ENCODE measurements around the gene KMT5B.

Gene KMT5B

GRCh38 chr11:68141246-68142027 lies 71.7 kb downstream of the KMT5B start:
- Histone ChIP-seq H3K4me3 (ENCODE audit: low read depth, low read length) (no peak overlapping the region), H3K27me3 (no peaks in the 10 kb centered on the region), H3K9me3 (no peaks in the 10 kb centered on the region), H3K4me1 (peaks cover 6% of the 10 kb centered on the region; the same call in 1 of the 2 replicates), H3K36me3 (no peaks in the 10 kb centered on the region)
- no peak for DNase-seq
- TF ChIP-seq CTCF (IDR thresholded peaks at IDR 0.05; ENCODE audit: low read depth, low read length): no peak

DNA sequence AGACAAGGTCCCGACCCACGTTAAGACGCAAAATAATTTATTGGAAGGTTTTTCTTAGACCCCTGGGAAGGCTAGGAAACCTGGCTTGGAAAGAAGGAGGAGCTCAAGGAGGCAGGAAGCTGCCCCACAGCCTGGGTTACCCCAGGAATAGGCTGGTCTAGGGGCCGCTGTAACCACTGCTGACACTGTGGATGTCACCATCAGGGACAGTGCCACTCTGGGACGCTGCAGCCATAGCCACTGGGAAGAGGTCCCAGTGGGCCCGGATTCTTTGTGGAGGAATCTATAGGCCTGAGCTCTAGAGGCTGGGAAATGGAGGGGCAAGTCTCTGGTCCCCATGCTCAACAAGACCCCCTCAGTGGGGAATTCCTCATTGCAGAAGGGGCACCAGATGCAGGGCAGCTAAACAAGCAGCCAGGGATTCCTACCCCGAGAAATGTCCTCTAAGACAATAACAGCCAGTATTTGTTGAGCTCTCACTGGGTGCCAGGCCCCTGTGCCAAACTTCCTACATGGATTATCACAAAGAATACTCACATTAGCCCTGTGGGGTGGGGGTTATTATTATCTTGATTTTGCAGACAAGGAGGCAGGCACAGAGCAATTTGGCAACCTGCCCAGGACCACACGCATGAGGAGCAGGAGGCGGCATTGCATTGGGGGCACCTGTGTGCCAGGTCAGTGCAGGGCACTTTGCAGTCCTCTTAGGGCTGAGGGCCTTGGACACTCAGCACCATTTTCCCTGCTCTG lies 72.4 kb downstream of the KMT5B start:
- no peaks in the 10 kb centered on the region for H3K36me3 ChIP-seq
- H3K9me3 ChIP-seq: no peaks in the 10 kb centered on the region
- DNase-seq: peak; percentile 43
- H3K27me3 ChIP-seq: no peaks in the 10 kb centered on the region
- TF ChIP-seq CTCF (IDR thresholded peaks at IDR 0.05; ENCODE audit: low read depth, low read length): no peak
- H3K4me1 ChIP-seq: 0 out of 2 replicates have a peak, but pooled peaks cover 4% of the 10 kb centered on the region
- H3K4me3 ChIP-seq (ENCODE audit: low read depth, low read length): no peak overlapping the region

DNA sequence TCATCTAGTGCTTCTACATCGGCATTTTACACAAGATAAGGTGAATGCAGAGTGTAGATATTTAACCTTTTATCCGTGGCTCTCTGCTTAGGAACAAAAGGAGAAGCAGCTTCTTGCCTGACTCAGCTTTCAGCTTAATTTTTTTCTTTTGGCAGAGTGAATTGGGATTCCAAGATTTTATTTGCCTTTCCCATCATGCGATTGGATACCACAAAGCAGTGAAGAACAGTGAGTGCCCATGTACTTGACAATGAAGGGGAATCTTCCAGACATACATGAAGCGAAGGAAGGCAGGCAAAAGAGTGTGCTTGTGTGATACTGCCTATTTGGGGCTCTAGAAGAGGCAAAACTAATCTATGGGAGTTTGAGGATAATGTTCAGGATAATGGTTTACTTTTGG lies 74.9 kb downstream of the KMT5B start:
- Histone ChIP-seq H3K27me3 (no peaks in the 10 kb centered on the region), H3K4me1 (0 out of 2 replicates have a peak, but pooled peaks cover 4% of the 10 kb centered on the region), H3K9me3 (no peaks in the 10 kb centered on the region), H3K36me3 (no peaks in the 10 kb centered on the region), H3K4me3 (ENCODE audit: low read depth, low read length) (no peak overlapping the region)
- DNase-seq: no peak
- no peak for TF ChIP-seq CTCF (IDR thresholded peaks at IDR 0.05; ENCODE audit: low read depth, low read length)

DNA sequence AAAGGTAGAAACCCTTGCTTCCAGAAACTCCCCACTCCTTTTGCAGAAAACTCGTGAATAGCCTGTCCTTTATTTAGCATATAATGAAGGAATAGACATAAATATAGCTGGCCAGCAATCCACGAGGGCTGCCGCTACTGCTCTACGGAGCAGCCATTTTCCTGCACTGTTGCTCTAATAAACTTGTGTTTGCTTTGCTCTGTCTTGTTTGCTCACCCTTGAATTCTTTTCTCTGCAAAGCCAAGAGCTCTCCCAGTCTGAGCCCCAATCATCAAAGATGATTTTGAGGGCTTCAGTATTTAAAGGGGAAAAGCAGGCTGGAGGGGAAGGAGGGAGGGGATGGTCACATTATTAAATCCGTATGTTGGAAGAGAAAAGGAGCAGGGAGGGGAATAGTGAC lies 75.3 kb downstream of the KMT5B start:
- Histone ChIP-seq H3K4me1 (0 out of 2 replicates have a peak, but pooled peaks cover 4% of the 10 kb centered on the region), H3K4me3 (ENCODE audit: low read depth, low read length) (no peak overlapping the region), H3K9me3 (no peaks in the 10 kb centered on the region), H3K36me3 (no peaks in the 10 kb centered on the region), H3K27me3 (no peaks in the 10 kb centered on the region)
- no peak for TF ChIP-seq CTCF (IDR thresholded peaks at IDR 0.05; ENCODE audit: low read depth, low read length)
- no peak for DNase-seq

DNA sequence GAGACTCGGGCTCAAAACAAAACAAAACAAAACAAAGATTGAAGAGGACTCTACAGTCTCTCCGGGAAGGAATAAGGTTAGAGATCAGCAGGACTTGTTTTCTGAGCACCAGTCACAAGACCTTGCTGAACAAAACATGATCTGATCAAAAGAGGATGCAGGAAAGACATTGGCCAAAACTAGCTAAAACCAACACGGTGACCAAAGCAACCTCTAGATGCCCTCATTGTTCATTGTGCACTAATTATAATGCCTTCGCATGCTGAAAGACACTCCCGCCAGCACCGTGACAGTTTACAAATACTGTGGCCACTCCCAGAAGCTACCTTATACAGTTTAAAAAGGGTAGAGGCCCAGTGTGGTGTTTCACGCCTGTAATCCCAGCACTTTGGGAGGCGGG lies 76.2 kb downstream of the KMT5B start:
- DNase-seq: no peak
- Histone ChIP-seq H3K27me3 (no peaks in the 10 kb centered on the region), H3K9me3 (no peaks in the 10 kb centered on the region), H3K4me3 (ENCODE audit: low read depth, low read length) (no peak overlapping the region), H3K36me3 (no peaks in the 10 kb centered on the region), H3K4me1 (0 out of 2 replicates have a peak, but pooled peaks cover 4% of the 10 kb centered on the region)
- no peak for TF ChIP-seq CTCF (IDR thresholded peaks at IDR 0.05; ENCODE audit: low read depth, low read length)

DNA sequence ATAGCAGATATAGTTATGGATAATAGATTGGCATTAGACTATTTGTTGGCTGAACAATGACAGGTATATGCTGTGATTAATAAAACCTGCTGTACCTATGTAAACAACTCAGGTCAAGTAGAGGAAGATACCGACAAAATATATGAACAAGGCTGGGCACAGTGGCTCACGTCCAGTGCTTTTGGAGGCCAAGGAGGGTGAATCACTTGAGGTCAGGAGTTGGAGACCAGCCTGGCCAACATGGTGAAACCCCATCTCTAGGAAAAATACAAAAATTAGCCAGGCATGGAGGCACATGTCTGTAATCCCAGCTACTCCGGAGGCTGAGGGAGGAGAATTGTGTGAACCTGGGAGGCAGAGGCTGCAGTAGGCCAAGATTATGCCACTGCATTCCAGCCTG lies 77.9 kb downstream of the KMT5B start:
- no peaks in the 10 kb centered on the region for H3K9me3 ChIP-seq
- no peak for DNase-seq
- TF ChIP-seq CTCF (IDR thresholded peaks at IDR 0.05; ENCODE audit: low read depth, low read length): no peak

More for the DNA sequence above, 77.9 kb downstream of the KMT5B start:
- Histone ChIP-seq H3K36me3 (no peaks in the 10 kb centered on the region), H3K27me3 (no peaks in the 10 kb centered on the region), H3K4me1 (no peaks in the 10 kb centered on the region), H3K4me3 (ENCODE audit: low read depth, low read length) (no peak overlapping the region)

Data from BE2C (cell line).